Glutamatergic neuron (in vitro differentiated cells): ENCODE measurements around the gene ZSWIM1. TPM values are rescaled to one million over a fixed set of nuclear protein-coding genes. Genes with fewer than 3 reads are reported as not detected.
A peak's percentile ranks its signal among the peaks of the same experiment; 100 is the strongest.
"Not testable (repeated sequence)": the region's sequence is repeated elsewhere in the genome, so short reads cannot be mapped to it uniquely, and the experiment has no call there.

Source experiments
- DNase-seq: peaks from one replicate; pipeline ENCODE4 v3.0.0; 2022
- H3K27ac Mint-ChIP-seq: one replicate; pipeline ENCODE4 v1.8.0; 2020; ENCODE audit warnings: mild to moderate bottlenecking, mixed read lengths, inconsistent platforms; ENCODE audit not compliant: unreplicated experiment
- H3K27me3 Mint-ChIP-seq: one replicate; pipeline ENCODE4 v1.8.0; 2020; ENCODE audit warnings: mild to moderate bottlenecking, moderate library complexity, mixed read lengths, inconsistent platforms; ENCODE audit not compliant: unreplicated experiment
- H3K36me3 Mint-ChIP-seq: one replicate; pipeline ENCODE4 v1.8.0; 2020; ENCODE audit warnings: mild to moderate bottlenecking, mixed read lengths, inconsistent platforms; ENCODE audit not compliant: unreplicated experiment
- H3K4me1 Mint-ChIP-seq: one replicate; pipeline ENCODE4 v1.8.0; 2020; ENCODE audit warnings: mild to moderate bottlenecking, low read depth, mixed read lengths, inconsistent platforms; ENCODE audit not compliant: unreplicated experiment
- H3K4me3 Mint-ChIP-seq: one replicate; pipeline ENCODE4 v1.8.0; 2020; ENCODE audit warnings: mild to moderate bottlenecking, mixed read lengths, inconsistent platforms; ENCODE audit not compliant: unreplicated experiment
- H3K9me3 Mint-ChIP-seq: one replicate; pipeline ENCODE4 v1.8.0; 2020; ENCODE audit warnings: mild to moderate bottlenecking, moderate library complexity, mixed read lengths, inconsistent platforms; ENCODE audit not compliant: unreplicated experiment
- total RNA-seq: library from RNA; stranded (reverse); fragmentation: NEBNext Ultra II Directional; extraction: Animal tissue kit (Norgen Biotek cat#: 25700); gene quantifications from one replicate; pipeline ENCODE4 v1.2.1, GENCODE V29; 2021; ENCODE audit not compliant: unreplicated experiment
- TF ChIP-seq, protein P1 (sequence below): fragments of 200-600 bp; sonication (generic); IDR thresholded peaks from one replicate; pipeline ENCODE4 v1.5.0; 2021; ENCODE audit not compliant: partially characterized antibody, unreplicated experiment

ZSWIM1 gene
- total RNA-seq, 1 donor from 2014 or later = 10.2 TPM

DNA sequence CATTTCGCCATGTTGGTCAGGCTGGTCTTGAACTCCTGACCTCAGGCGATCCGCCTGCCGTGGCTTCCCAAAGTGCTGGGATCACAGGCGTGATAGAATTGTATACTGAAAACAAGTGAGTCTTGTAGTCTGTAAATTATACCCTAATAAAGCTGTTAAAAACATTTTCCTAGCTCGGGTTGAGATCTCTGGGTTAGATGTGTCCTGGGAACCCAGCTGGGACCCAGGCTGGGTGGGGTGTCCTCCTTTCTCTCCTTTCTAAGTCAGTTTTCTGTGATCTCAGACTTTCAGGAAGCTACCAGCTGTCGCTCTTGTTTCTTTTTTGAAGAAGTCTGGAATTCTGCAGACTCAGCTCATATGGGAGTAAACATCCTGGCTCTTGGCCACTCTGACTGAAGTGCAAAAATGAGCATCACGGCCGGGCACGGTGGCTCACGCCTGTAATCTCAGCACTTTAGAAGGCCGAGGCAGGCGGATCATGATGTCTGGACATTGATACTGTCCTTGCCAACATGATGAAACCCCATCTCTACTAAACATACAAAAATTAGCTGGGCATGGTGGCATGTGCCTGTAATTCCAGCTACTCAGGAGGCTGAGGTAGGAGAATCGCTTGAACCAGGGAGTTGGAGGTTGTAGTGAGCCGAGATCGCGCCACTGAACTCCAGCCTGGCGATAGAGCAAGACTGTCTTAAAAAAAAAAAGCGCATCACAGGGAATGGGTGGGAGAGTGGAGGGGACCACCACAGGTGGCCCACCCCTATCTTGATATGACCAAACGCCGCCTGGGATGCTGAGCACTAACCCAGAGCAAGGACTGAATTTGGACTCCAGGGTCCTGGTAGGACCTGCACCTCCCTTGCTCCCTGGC is 43.6 kb downstream of the ZSWIM1 start:
- H3K36me3 Mint-ChIP-seq = no peaks in the 10 kb centered on the region

DNA sequence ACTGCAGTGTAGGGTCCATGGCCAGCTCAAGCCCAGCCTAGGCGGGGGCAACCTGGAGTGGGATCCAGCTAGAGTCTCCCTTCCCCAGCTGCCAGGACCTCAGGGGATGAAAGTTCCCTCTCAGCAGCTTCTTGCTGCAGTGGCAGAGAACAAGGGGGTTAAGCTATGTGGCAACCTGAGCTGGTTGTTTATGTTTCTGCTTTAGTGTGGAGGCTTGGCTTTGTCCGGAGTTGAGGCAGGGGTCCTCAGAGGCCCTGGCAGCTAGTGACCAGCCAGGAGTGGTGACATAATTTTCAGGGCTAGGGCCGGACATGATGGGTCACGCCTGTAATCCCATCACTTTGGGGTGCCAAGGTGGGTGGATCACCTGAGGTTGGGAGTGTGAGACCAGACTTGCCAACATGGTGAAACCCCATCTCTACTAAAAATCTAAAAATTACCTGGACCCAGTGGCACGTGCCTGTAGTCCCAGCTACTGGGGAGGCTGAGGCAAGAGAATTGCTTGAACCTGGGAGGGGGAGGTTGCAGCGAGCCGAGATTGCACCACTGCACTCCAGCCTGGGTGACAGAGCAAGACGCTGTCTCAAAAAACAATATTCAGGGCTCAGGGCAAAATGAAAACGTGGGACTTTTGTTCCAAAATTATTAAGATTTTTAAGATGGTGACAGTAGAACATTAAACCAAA is 44.9 kb downstream of the ZSWIM1 start:
- DNase-seq = no peak
- peaks cover 7% of the 10 kb centered on the region for H3K4me1 Mint-ChIP-seq
- H3K27me3 Mint-ChIP-seq = no peaks in the 10 kb centered on the region
- TF ChIP-seq, protein P1, sequence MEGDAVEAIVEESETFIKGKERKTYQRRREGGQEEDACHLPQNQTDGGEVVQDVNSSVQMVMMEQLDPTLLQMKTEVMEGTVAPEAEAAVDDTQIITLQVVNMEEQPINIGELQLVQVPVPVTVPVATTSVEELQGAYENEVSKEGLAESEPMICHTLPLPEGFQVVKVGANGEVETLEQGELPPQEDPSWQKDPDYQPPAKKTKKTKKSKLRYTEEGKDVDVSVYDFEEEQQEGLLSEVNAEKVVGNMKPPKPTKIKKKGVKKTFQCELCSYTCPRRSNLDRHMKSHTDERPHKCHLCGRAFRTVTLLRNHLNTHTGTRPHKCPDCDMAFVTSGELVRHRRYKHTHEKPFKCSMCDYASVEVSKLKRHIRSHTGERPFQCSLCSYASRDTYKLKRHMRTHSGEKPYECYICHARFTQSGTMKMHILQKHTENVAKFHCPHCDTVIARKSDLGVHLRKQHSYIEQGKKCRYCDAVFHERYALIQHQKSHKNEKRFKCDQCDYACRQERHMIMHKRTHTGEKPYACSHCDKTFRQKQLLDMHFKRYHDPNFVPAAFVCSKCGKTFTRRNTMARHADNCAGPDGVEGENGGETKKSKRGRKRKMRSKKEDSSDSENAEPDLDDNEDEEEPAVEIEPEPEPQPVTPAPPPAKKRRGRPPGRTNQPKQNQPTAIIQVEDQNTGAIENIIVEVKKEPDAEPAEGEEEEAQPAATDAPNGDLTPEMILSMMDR = no peak
- H3K36me3 Mint-ChIP-seq = no peaks in the 10 kb centered on the region
- no peaks in the 10 kb centered on the region for H3K9me3 Mint-ChIP-seq
- H3K4me3 Mint-ChIP-seq = no peak overlapping the region
- H3K27ac Mint-ChIP-seq = no peak overlapping the region

More for the DNA sequence above, 43.6 kb downstream of the ZSWIM1 start:
- H3K4me1 Mint-ChIP-seq = peaks cover 12% of the 10 kb centered on the region
- H3K9me3 Mint-ChIP-seq = no peaks in the 10 kb centered on the region
- no peak overlapping the region for H3K4me3 Mint-ChIP-seq
- DNase-seq = no peak
- H3K27me3 Mint-ChIP-seq = no peaks in the 10 kb centered on the region
- peak overlapping the region; percentile 48 for H3K27ac Mint-ChIP-seq
- TF ChIP-seq, protein P1 = no peak

DNA sequence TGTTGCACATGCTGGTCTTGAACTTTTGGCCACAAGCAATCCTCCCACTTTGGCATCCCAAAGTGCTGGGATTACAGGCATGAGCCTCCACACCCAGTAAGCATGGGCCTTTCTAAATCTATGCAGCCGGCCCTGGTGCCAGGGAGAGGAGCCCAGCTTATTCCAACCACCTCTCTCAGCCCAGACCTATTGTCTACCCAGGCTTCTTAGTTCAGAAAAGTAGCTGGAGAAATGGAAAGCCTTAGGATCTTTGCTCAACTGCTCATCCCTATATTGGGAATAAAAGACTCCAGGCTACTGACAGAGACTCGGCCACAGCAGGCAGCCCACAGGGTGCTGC is 45.7 kb downstream of the ZSWIM1 start:
- H3K9me3 Mint-ChIP-seq = no peaks in the 10 kb centered on the region
- no peak overlapping the region for H3K4me3 Mint-ChIP-seq
- no peak for DNase-seq
- no peaks in the 10 kb centered on the region for H3K36me3 Mint-ChIP-seq
- no peak overlapping the region for H3K27ac Mint-ChIP-seq
- TF ChIP-seq, protein P1 = no peak
- H3K27me3 Mint-ChIP-seq = no peaks in the 10 kb centered on the region
- H3K4me1 Mint-ChIP-seq = peaks cover 4% of the 10 kb centered on the region

DNA sequence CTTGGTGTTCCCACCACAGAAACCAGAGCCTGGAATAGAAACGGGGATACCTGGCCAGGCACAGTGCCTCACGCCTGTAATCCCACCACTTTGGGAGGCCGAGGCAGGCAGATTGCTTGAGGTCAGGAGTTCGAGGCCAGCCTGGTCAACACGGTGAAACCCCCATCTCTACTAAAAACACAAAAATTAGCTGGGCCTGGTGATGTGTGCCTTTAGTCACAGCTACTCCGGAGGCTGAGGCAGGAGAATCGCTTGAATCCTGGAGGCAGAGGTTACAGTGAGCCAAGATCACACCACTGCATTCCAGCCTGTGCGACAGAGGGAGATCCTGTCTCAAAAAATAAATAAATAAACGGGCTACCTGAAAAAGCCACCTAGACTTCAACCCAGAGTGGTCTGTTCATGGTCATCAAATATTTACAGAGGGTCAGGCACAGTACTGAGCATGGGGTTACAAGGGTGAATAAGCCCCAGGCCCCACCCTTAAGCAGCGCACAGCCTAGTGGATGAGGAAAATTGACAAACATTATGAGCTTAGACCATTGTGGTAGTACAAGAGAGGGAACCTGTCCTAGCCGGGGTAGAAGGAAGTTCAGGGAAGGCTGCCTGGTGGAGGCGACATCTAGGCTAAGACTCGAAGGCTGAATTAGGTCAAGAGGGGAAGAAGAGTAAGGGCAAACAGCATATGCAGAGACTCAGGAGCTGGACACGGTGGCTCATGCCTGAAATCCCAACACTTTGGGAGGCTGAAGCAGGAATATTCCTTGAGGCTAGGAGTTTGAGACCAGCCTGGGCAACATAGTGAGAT is 46.2 kb downstream of the ZSWIM1 start:
- no peak for DNase-seq
- TF ChIP-seq, protein P1 = no peak
- no peak overlapping the region for H3K27ac Mint-ChIP-seq

DNA sequence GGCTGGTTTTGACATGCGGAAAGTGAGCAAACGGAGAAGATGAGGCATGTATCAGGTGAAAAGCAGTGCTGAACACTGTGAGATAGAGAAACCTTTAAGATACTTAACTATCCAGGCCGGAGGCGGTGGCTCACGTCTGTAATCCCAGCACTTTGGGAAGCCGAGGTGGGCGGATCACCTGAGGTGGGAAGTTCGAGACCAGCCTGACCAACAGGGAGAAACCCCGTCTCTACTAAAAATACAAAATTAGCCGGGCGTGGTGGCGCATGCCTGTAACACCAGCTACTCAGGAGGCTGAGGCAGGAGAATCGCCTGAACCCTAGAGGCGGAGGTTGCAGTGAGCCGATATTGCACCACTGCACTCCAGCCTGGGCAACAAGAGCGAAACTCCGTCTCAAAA is 50.7 kb downstream of the ZSWIM1 start:
- Mint-ChIP-seq H3K27me3 (peaks cover 10% of the 10 kb centered on the region), H3K9me3 (peaks cover 11% of the 10 kb centered on the region)
- not testable (repeated sequence) for DNase-seq, H3K36me3 Mint-ChIP-seq, H3K4me3 Mint-ChIP-seq, H3K27ac Mint-ChIP-seq, H3K4me1 Mint-ChIP-seq

More for the DNA sequence above, 46.2 kb downstream of the ZSWIM1 start:
- no peak overlapping the region for H3K4me3 Mint-ChIP-seq
- H3K9me3 Mint-ChIP-seq = no peaks in the 10 kb centered on the region
- peaks cover 3% of the 10 kb centered on the region for H3K4me1 Mint-ChIP-seq
- no peaks in the 10 kb centered on the region for H3K36me3 Mint-ChIP-seq
- H3K27me3 Mint-ChIP-seq = no peaks in the 10 kb centered on the region
